GM19324 (cell line): Measurements from ENCODE around the gene DOK6.

Source experiments
- ATAC-seq: cut with Tn5 transposase; IDR thresholded peaks from one replicate; pipeline ENCODE4 v1.9.1; 2021; ENCODE audit warnings: mild to moderate bottlenecking, moderate library complexity; ENCODE audit not compliant: unreplicated experiment, low FRiP score

DOK6 gene

GRCh38 chr18:69889009-69889408, 488.3 kb downstream of the DOK6 start:
- no peak for ATAC-seq

GRCh38 chr18:69890558-69890957, 489.9 kb downstream of the DOK6 start:
- no peak for ATAC-seq

DNA sequence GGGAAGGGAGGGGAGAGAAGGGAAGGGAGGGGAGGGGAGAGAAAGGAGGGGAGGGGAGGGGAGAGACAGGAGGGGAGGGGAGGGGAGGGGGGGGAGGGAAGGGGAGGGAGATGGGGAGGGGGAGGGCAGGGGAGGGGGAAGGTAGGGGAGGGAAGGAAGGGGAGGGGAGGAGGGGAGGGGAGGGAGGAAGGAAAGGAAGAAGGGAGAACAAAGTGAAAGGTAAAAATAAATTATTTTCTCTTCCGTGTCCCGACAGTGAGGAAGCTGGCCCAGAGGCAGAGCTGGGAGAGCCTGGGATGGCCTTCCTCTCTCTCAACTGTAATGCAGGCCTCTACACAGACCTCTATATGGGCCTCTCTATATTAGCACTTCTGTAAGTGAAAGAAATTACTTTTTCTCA, 493.8 kb downstream of the DOK6 start:
- ATAC-seq: no peak

GRCh38 chr18:69895066-69896047, 494.7 kb downstream of the DOK6 start:
- ATAC-seq: no peak

GRCh38 chr18:69897397-69898108, 496.9 kb downstream of the DOK6 start:
- peak; percentile 52 for ATAC-seq

DNA sequence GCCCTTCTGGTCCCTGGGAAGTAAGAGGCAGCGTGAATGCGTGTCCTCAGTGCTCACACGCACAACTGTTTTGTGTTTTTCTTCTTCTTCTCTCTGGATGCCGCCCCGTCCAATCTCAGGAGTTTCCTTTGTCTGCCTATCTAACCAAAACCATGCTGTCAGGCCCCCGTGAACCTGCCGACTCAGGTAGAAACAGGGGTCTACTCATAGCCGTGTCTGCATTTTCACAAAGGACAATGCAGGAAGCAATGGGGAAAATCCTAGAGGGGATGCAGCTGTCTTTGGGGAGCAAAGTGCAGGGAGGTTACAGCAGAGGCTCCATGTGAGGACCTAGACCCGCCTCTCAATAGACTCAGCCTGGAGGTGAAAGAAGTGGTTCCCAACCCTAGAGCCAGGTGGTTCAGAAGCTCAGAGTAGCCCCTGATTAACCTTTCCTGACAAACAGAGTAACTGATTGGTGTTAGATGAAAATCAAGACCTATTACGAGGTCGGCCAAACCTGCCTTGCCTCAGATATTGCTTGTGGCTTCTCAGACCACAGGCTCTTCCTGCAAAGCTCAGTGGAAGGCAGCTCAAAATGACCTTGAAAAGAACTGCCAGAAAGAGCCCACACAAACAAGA, 497.7 kb downstream of the DOK6 start:
- no peak for ATAC-seq
